Heart right ventricle (tissue), 16 donors: ENCODE data around the gene USP22. TPM values are rescaled to one million over a fixed set of nuclear protein-coding genes. Genes with fewer than 3 reads are reported as not detected.

Experiments
- ATAC-seq, 8 donors: fragments of 200-7000 bp; cut with Tn5 transposase; one replicate each; pipeline ENCODE4 v1.9.1; 2020; ENCODE audit warnings: mild to moderate bottlenecking in 8 of 8, moderate library complexity in 8 of 8, moderate number of reproducible peaks in 1 of 8
- DNase-seq, 2 donors: peaks; one replicate each; pipeline ENCODE4 v3.0.0-alpha.2; 2020
- H3K27ac ChIP-seq, 10 donors: fragments of 200-600 bp; sonication (generic) in 2 of 10; one replicate each; pipeline versions ENCODE4 v1.5.0 to v1.8.0; 2020 to 2022; ENCODE audit warnings: mild to moderate bottlenecking in 3 of 10
- H3K27me3 ChIP-seq, 7 donors: fragments of 200-600 bp; one replicate each; pipeline ENCODE4 v1.8.0; 2021 to 2022; ENCODE audit warnings: mild to moderate bottlenecking in 2 of 7
- H3K36me3 ChIP-seq, 9 donors: fragments of 200-600 bp; sonication (generic) in 1 of 9; one replicate each; pipeline versions ENCODE4 v1.5.0 to v1.8.0; 2020 to 2022; ENCODE audit warnings: mild to moderate bottlenecking in 2 of 9
- H3K4me1 ChIP-seq, 9 donors: fragments of 200-600 bp; sonication (generic) in 1 of 9; one replicate each; pipeline versions ENCODE4 v1.5.0 to v1.8.0; 2020 to 2022; ENCODE audit warnings: mild to moderate bottlenecking in 4 of 9
- H3K4me3 ChIP-seq, 10 donors: fragments of 200-600 bp; sonication (generic) in 2 of 10; one replicate each; pipeline versions ENCODE4 v1.5.0 to v1.8.0; 2020 to 2022; ENCODE audit warnings: mild to moderate bottlenecking in 7 of 10, moderate library complexity in 2 of 10
- H3K9me3 ChIP-seq, 11 donors: fragments of 200-600 bp in 10 of 11; sonication (generic) in 2 of 11; one replicate each; pipeline versions ENCODE4 v1.5.0 to v1.8.0; 2013 to 2022; ENCODE audit warnings: mild to moderate bottlenecking in 2 of 11, control low read depth in 1 of 11, moderate library complexity in 1 of 11
- WGBS, 2 donors: extraction: QIAGEN DNeasy Blood & Tissue Kit; methylation state at CpG; one replicate each; pipeline ENCODE4 v1.1.7; 2013; ENCODE audit warnings: inconsistent platforms in 1 of 2; 5-methylcytosine and 5-hydroxymethylcytosine counted together
- intact Hi-C, 10 donors: fragments of 100-400 bp; cut with DNase I; formaldehyde crosslinking; loops; one replicate each; pipeline versions ENCODE4 v1.11.1 to v1.14.2; 2022
- polyA plus RNA-seq, 2 donors: library from polyadenylated mRNA; stranded (reverse); fragments of 200-250 nt; gene quantifications; one replicate each; pipeline ENCODE4 v1.2.3, GENCODE V29; 2013
- total RNA-seq, 10 donors: library from RNA; stranded (reverse); fragmentation: NEBNext Ultra II Directional in 3 of 10; extraction: Animal tissue kit (Norgen Biotek cat#: 25700) in 3 of 10; gene quantifications; one replicate each; pipeline versions ENCODE4 v1.2.1 to v1.2.4, GENCODE V29; 2021 to 2023
- TF ChIP-seq, protein P1 (sequence below), 9 donors: fragments of 200-600 bp; sonication (generic) in 2 of 9; IDR thresholded peaks; one replicate each; pipeline versions ENCODE4 v1.5.0 to v1.8.0; 2021 to 2022; ENCODE audit warnings: antibody characterized with exemption in 9 of 9, mild to moderate bottlenecking in 5 of 9, moderate library complexity in 1 of 9
- donor health status: Arrhythmogenic right ventricular cardiomyopathy.
- donor health status: ischemic (EF 13 %, LVEDD 7.1; RV severe dilation, severe dysfunction).
- donor health status: healthy with polysubstance abuse.
- donor health status: DM: no; HTN: yes; CAD: no.
- donor health status: DM: no; HTN: no; CAD: no.
- donor health status: ischemic (EF 25% LVEDD 6.9; RV normal size, moderate dysfunction).
- donor health status: ischemic (EF 25% LVEDD 5.7; RV mildly dilated, moderate dysfunction).
- donor health status: healthy.
- donor health status: DM: yes; HTN: yes; CAD: no.
- donor health status: Ischemic cardiomyopathy.
- donor health status: ischemic (EF 35%, LVEDD 5.7; RV mildly dilated, moderate dysfunction).
- donor health status: nonischemic (EF 11% LVEDD 7.7; RV severe dilation, severe dysfunction).
- donor health status: DM: yes; HTN: yes; CAD: no.
- donor health status: PGD.
- donor health status: ischemic (EF 29% LVEDD 5.4; RV normal size, mild dysfunction).
- donor health status: nonischemic (EF 23%, LVEDD 6.1; RV moderate dilation, normal function).

The USP22 gene
- total and polyA plus RNA-seq, 12 donors, result 26.6 to 218 (median 173) TPM

DNA sequence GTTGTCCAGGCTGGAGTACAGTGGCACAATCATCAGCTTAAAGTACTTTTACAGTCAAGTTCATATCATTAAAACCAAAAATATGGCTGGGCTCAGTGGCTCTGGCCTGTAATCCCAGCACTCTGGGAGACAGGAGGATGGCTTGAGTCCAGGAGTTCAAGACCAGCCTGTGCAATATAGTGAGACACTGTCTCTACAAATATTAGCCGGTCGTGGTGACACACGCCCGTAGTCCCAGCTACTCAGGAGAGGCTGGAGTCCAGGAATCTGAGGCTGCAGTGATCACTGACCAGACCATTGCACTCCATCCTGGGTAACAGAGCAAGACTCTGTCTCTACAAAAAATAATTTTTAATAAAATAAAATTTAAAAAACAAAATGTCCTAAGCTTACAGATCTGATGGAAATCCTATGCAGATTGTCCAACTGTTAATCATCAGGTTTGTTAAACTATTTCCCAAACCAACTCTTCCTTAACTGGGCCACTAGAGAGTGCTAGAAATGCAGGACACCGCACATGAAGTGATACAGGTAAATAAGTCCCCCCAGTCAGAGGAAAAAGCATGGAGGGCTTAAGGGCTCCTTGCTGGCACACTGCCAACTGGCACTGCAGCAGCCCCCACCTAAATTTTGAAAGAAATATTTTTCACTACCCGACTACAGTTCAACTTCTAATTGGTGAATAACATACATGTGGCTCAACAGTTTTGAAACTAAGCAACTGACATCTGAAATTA lies 2.8 kb downstream of the USP22 start:
- ATAC-seq, result no peak
- H3K9me3 ChIP-seq, result no peaks in the 10 kb centered on the region
- intact Hi-C loops, result loop anchor here in 3 of 10 donors (5.0 to 10.0 kb wide), 4 partner anchors 65 to 247 kb away; partner anchors contain the start of genes MAP2K3 (in 2 of the 3) and NATD1 (in 1 of the 3)
- H3K4me1 ChIP-seq, result peaks cover 11 to 74% (median 70%) of the 10 kb centered on the region in 9 donors
- H3K36me3 ChIP-seq, result peaks cover 0 to 32% (median 4%) of the 10 kb centered on the region in 9 donors
- peak overlapping the region in 9 of 10 donors; percentile 89 to 98 (median 96) for H3K4me3 ChIP-seq
- WGBS, 2 donors, result 15 to 19% methylated on average over 6 of the region's 6 CpGs
- H3K27ac ChIP-seq, result peak overlapping the region in 8 of 10 donors; percentile 4 to 100 (median 100)
- no peaks in the 10 kb centered on the region for H3K27me3 ChIP-seq
- TF ChIP-seq, protein P1, sequence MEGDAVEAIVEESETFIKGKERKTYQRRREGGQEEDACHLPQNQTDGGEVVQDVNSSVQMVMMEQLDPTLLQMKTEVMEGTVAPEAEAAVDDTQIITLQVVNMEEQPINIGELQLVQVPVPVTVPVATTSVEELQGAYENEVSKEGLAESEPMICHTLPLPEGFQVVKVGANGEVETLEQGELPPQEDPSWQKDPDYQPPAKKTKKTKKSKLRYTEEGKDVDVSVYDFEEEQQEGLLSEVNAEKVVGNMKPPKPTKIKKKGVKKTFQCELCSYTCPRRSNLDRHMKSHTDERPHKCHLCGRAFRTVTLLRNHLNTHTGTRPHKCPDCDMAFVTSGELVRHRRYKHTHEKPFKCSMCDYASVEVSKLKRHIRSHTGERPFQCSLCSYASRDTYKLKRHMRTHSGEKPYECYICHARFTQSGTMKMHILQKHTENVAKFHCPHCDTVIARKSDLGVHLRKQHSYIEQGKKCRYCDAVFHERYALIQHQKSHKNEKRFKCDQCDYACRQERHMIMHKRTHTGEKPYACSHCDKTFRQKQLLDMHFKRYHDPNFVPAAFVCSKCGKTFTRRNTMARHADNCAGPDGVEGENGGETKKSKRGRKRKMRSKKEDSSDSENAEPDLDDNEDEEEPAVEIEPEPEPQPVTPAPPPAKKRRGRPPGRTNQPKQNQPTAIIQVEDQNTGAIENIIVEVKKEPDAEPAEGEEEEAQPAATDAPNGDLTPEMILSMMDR (IDR thresholded peaks at IDR 0.05), result peak in 6 of 9 donors; percentile 9 to 54 (median 36)
- DNase-seq, result no peak

DNA sequence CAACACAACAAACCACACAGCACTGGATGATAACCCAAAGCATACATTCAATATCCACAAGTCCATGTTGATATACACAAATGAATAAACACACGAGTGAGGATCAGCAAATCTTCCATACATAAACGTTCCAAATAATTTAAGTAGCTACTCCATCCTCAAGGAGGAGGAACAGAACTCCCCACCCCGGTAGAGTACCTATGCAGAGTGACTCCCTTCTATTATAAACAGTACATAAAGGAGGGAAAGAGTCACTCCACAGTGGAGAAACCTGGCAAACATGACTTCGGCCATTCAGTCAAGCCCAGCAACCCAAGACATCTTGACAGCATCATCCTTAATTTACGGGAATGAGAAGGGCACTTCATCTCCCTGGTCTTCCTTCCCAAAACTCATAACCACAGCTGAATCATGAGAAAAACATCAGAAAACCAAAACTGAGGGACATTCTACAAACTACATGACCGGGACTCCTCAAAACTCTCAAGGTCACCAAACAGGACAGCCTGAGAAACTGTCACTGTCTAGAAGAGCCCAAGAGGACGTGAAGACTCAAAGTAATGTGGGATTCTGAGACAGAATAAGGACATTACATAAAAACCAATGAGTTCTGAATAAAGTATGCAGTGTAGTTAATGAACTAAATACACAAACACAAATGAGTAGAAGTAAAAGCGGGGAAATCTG lies 5.6 kb downstream of the USP22 start:
- ATAC-seq, result no peak
- Histone ChIP-seq H3K27ac (peak overlapping the region in 2 of 10 donors; percentile 20 to 39), H3K9me3 (no peaks in the 10 kb centered on the region), H3K4me3 (no peak overlapping the region), H3K4me1 (peaks cover 27 to 93% (median 90%) of the 10 kb centered on the region in 9 donors), H3K27me3 (no peaks in the 10 kb centered on the region), H3K36me3 (peaks cover 0 to 34% (median 4%) of the 10 kb centered on the region in 9 donors)
- intact Hi-C loops, result no loop called here
- DNase-seq, result no peak
- TF ChIP-seq, protein P1 (IDR thresholded peaks at IDR 0.05), result no peak
- 38 to 42% methylated on average over 8 of the region's 8 CpGs for WGBS, 2 donors

DNA sequence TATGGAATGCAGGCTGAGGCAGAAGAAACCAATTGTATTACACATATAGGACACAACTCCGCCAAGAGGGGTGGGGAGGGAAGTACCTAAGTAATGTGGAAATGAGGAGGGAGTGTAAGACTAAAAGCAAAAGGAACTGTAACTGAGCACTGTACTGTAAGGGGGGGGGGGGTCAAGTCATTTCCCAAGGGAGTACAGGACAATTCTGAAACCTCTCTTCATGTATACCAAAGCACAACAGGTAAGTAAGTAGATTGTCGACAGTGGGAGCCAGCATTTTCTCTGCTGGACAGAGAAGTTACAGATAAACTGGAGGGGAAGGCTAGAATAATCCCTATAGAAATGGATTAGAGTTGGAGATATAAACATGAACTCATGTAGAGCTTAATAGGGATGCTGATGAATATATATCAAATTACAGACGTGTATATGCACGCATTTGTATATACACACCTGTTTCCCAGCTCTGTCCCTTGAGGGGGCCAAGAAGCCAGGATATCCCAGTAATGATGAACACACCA lies 6.4 kb downstream of the USP22 start:
- DNase-seq (no peak), ATAC-seq (no peak)
- H3K4me3 ChIP-seq, result no peak overlapping the region
- peaks cover 0 to 39% (median 4%) of the 10 kb centered on the region in 9 donors for H3K36me3 ChIP-seq
- TF ChIP-seq, protein P1 (IDR thresholded peaks at IDR 0.05), result no peak
- H3K9me3 ChIP-seq, result no peaks in the 10 kb centered on the region
- no peaks in the 10 kb centered on the region for H3K27me3 ChIP-seq
- peaks cover 32 to 100% (median 97%) of the 10 kb centered on the region in 9 donors for H3K4me1 ChIP-seq
- 28 to 34% methylated on average over 4 of the region's 4 CpGs for WGBS, 2 donors
- intact Hi-C loops, result no loop called here
- peak overlapping the region in 2 of 10 donors; percentile 11 to 73 for H3K27ac ChIP-seq

DNA sequence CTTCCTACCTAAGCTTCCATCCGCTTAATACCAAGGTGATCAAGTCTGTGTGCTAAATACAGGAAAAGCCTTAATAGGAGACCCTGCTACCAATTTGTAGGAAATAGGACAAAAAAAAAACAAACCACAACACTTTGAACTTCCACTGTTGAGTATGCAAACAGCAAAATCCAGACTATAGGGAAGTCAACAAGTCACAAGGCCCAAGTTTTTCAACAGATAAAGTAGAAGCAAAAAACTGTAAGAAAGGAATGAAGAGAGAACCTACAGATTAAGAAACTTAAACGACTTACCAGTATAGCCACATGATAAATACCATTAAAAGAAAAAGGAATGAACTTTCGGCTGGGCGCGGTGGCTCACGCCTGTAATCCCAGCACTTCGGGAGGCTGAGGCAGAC lies 7.4 kb downstream of the USP22 start:
- Histone ChIP-seq H3K9me3 (no peaks in the 10 kb centered on the region), H3K4me1 (peaks cover 32 to 100% (median 97%) of the 10 kb centered on the region in 9 donors), H3K27ac (peak overlapping the region in 6 of 10 donors; percentile 7 to 73 (median 44)), H3K27me3 (no peaks in the 10 kb centered on the region), H3K36me3 (peaks cover 0 to 39% (median 4%) of the 10 kb centered on the region in 9 donors), H3K4me3 (peak overlapping the region in 1 of 10 donors; percentile 28)
- TF ChIP-seq, protein P1 (IDR thresholded peaks at IDR 0.05), result no peak
- ATAC-seq (no peak), DNase-seq (no peak)
- intact Hi-C loops, result no loop called here
- whole genome bisulfite sequencing, 2 donors, result 83 to 84% methylated on average over 7 of the region's 7 CpGs
